Measurements from ENCODE around the gene RYR2.

RYR2 gene

GRCh38 chr1:237041795-237042525 is at the start of gene RYR2:
Gene RYR2 (plus strand): TSS chr1:237042184. CDS start chr1:237042522, 338 bp downstream.
- DNase-seq (ENCODE audit: low read depth in 2 of 2): no peak

GRCh38 chr1:236992449-236992848 is 49.5 kb upstream of the RYR2 start:
- no peak for DNase-seq (ENCODE audit: low read depth in 2 of 2)

- no peak for DNase-seq (ENCODE audit: low read depth in 2 of 2)
Measured at GRCh38 chr1:236994450-236994849, 47.5 kb upstream of the RYR2 start.

- DNase-seq (ENCODE audit: low read depth in 2 of 2): no peak
Measured at GRCh38 chr1:236997361-236997760, 44.6 kb upstream of the RYR2 start.

- DNase-seq (ENCODE audit: low read depth in 2 of 2): no peak
Measured at GRCh38 chr1:236997882-236998281, 44.1 kb upstream of the RYR2 start.

- no peak for DNase-seq (ENCODE audit: low read depth in 2 of 2)
Measured at GRCh38 chr1:236998546-236998945, 43.4 kb upstream of the RYR2 start.

- DNase-seq (ENCODE audit: low read depth in 2 of 2): no peak
Measured at GRCh38 chr1:237000191-237000590, 41.8 kb upstream of the RYR2 start.

- no peak for DNase-seq (ENCODE audit: low read depth in 2 of 2)
Measured at GRCh38 chr1:237003516-237003915, 38.5 kb upstream of the RYR2 start.

GRCh38 chr1:237004116-237004515 is 37.9 kb upstream of the RYR2 start, which contains the start of gene MT1HL1:
Gene MT1HL1 (minus strand): TSS chr1:237004441. CDS start chr1:237004372, 69 bp downstream.
- no peak for DNase-seq (ENCODE audit: low read depth in 2 of 2)

- no peak for DNase-seq (ENCODE audit: low read depth in 2 of 2)
Measured at GRCh38 chr1:237005674-237006073, 36.3 kb upstream of the RYR2 start.

GRCh38 chr1:237007147-237007881 is 34.7 kb upstream of the RYR2 start:
- no peak for DNase-seq (ENCODE audit: low read depth in 2 of 2)

- no peak for DNase-seq (ENCODE audit: low read depth in 2 of 2)
Measured at GRCh38 chr1:237009611-237010010, 32.4 kb upstream of the RYR2 start.

GRCh38 chr1:237011432-237011831 is 30.6 kb upstream of the RYR2 start:
- no peak for DNase-seq (ENCODE audit: low read depth in 2 of 2)

GRCh38 chr1:237012361-237012760 is 29.6 kb upstream of the RYR2 start:
- no peak for DNase-seq (ENCODE audit: low read depth in 2 of 2)

- DNase-seq (ENCODE audit: low read depth in 2 of 2): no peak
Measured at GRCh38 chr1:237012788-237013383, 29.1 kb upstream of the RYR2 start.

GRCh38 chr1:237013608-237014007 is 28.4 kb upstream of the RYR2 start:
- DNase-seq (ENCODE audit: low read depth in 2 of 2): no peak

GRCh38 chr1:237016626-237017025 is 25.4 kb upstream of the RYR2 start:
- no peak for DNase-seq (ENCODE audit: low read depth in 2 of 2)

- DNase-seq (ENCODE audit: low read depth in 2 of 2): no peak
Measured at GRCh38 chr1:237018896-237019295, 23.1 kb upstream of the RYR2 start.

- no peak for DNase-seq (ENCODE audit: low read depth in 2 of 2)
Measured at GRCh38 chr1:237025358-237026074, 16.5 kb upstream of the RYR2 start.

GRCh38 chr1:237029240-237029639 is 12.7 kb upstream of the RYR2 start:
- no peak for DNase-seq (ENCODE audit: low read depth in 2 of 2)

GRCh38 chr1:237029850-237030535 is 12.0 kb upstream of the RYR2 start:
- no peak for DNase-seq (ENCODE audit: low read depth in 2 of 2)

- no peak for DNase-seq (ENCODE audit: low read depth in 2 of 2)
Measured at GRCh38 chr1:237031480-237031879, 10.5 kb upstream of the RYR2 start.
